HL-60 (cell line): ENCODE measurements around the gene MED31.

Experiments
- GABPA ChIP-seq: IDR thresholded peaks from 2 replicates; pipeline ENCODE4 v1.6.1; 2012; ENCODE audit warnings: low read depth
- POLR2AphosphoS5 ChIP-seq: IDR thresholded peaks from 2 replicates; pipeline ENCODE4 v1.6.1; 2012; ENCODE audit warnings: low read depth
- SPI1 ChIP-seq: IDR thresholded peaks from 2 replicates; pipeline ENCODE4 v1.6.1; 2012; ENCODE audit warnings: low read depth, mild to moderate bottlenecking, borderline replicate concordance
- TF ChIP-seq, protein P1 (sequence below): IDR thresholded peaks from one replicate; pipeline ENCODE4 v1.5.1; 2011; ENCODE audit warnings: low read length, control low read depth, inconsistent platforms; ENCODE audit not compliant: insufficient read depth
- TF ChIP-seq, protein P2 (sequence below): IDR thresholded peaks from 2 replicates; pipeline ENCODE4 v1.6.1; 2012; ENCODE audit warnings: low read depth; ENCODE audit not compliant: insufficient replicate concordance

DNA sequence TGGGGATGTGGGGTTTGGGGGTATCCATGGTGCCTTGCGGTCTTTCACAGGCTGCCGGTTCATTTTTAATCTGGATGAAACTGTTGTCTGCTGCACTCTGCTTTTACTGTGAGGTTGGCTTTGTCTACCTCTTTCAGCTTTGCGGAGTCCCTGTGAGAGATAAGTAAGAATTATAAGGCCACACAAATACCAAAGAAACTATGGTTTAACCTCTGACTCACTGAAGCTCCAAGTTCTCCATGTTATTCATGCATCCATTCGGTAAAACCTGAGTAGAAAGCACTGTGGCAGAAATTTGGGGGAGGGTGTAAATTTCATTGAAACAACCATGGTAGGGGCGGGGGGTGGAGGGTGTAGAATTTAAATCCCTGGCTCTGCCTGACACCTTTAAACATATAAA is 41.4 kb downstream of the MED31 start:
- TF ChIP-seq, protein P1, sequence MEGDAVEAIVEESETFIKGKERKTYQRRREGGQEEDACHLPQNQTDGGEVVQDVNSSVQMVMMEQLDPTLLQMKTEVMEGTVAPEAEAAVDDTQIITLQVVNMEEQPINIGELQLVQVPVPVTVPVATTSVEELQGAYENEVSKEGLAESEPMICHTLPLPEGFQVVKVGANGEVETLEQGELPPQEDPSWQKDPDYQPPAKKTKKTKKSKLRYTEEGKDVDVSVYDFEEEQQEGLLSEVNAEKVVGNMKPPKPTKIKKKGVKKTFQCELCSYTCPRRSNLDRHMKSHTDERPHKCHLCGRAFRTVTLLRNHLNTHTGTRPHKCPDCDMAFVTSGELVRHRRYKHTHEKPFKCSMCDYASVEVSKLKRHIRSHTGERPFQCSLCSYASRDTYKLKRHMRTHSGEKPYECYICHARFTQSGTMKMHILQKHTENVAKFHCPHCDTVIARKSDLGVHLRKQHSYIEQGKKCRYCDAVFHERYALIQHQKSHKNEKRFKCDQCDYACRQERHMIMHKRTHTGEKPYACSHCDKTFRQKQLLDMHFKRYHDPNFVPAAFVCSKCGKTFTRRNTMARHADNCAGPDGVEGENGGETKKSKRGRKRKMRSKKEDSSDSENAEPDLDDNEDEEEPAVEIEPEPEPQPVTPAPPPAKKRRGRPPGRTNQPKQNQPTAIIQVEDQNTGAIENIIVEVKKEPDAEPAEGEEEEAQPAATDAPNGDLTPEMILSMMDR: no peak
- TF ChIP-seq GABPA: no peak
- TF ChIP-seq POLR2AphosphoS5: no peak
- TF ChIP-seq, protein P2, sequence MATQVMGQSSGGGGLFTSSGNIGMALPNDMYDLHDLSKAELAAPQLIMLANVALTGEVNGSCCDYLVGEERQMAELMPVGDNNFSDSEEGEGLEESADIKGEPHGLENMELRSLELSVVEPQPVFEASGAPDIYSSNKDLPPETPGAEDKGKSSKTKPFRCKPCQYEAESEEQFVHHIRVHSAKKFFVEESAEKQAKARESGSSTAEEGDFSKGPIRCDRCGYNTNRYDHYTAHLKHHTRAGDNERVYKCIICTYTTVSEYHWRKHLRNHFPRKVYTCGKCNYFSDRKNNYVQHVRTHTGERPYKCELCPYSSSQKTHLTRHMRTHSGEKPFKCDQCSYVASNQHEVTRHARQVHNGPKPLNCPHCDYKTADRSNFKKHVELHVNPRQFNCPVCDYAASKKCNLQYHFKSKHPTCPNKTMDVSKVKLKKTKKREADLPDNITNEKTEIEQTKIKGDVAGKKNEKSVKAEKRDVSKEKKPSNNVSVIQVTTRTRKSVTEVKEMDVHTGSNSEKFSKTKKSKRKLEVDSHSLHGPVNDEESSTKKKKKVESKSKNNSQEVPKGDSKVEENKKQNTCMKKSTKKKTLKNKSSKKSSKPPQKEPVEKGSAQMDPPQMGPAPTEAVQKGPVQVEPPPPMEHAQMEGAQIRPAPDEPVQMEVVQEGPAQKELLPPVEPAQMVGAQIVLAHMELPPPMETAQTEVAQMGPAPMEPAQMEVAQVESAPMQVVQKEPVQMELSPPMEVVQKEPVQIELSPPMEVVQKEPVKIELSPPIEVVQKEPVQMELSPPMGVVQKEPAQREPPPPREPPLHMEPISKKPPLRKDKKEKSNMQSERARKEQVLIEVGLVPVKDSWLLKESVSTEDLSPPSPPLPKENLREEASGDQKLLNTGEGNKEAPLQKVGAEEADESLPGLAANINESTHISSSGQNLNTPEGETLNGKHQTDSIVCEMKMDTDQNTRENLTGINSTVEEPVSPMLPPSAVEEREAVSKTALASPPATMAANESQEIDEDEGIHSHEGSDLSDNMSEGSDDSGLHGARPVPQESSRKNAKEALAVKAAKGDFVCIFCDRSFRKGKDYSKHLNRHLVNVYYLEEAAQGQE: no peak
- TF ChIP-seq SPI1: no peak
